ENCODE measurements around the gene SLC6A2. TPM values are rescaled to one million over a fixed set of nuclear protein-coding genes. Genes with fewer than 3 reads are reported as not detected.

SLC6A2 gene
- total RNA-seq, 1 donor from 2014 or later: not detected

GRCh38 chr16:55671206-55671973 lies 15.6 kb downstream of the SLC6A2 start:
- no peak for TF ChIP-seq CTCF (IDR thresholded peaks at IDR 0.05; ENCODE audit: insufficient read depth, low read length, poor library complexity, severe bottlenecking)
- Histone ChIP-seq H3K27me3 (ENCODE audit: control insufficient read depth, insufficient read depth, low read length) (no peaks in the 10 kb centered on the region), H3K4me3 (ENCODE audit: low read depth, low read length) (no peak overlapping the region), H3K36me3 (ENCODE audit: control insufficient read depth, insufficient read depth, low read length) (no peaks in the 10 kb centered on the region)
- no peak for DNase-seq (ENCODE audit: low read depth)

DNA sequence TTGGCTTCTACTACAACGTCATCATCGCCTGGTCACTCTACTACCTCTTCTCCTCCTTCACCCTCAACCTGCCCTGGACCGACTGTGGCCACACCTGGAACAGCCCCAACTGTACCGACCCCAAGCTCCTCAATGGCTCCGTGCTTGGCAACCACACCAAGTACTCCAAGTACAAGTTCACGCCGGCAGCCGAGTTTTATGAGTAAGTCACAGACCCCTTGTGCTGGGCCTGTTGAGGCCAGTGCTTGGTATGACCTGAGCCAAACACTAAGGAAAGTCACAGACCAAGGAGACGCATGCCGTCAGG lies 16.1 kb downstream of the SLC6A2 start:
- no peaks in the 10 kb centered on the region for H3K36me3 ChIP-seq (ENCODE audit: control insufficient read depth, insufficient read depth, low read length)
- no peak for TF ChIP-seq CTCF (IDR thresholded peaks at IDR 0.05; ENCODE audit: insufficient read depth, low read length, poor library complexity, severe bottlenecking)
- no peak overlapping the region for H3K4me3 ChIP-seq (ENCODE audit: low read depth, low read length)
- no peaks in the 10 kb centered on the region for H3K27me3 ChIP-seq (ENCODE audit: control insufficient read depth, insufficient read depth, low read length)
- no peak for DNase-seq (ENCODE audit: low read depth)

- Histone ChIP-seq H3K27me3 (ENCODE audit: control insufficient read depth, insufficient read depth, low read length) (no peaks in the 10 kb centered on the region), H3K36me3 (ENCODE audit: control insufficient read depth, insufficient read depth, low read length) (no peaks in the 10 kb centered on the region), H3K4me3 (ENCODE audit: low read depth, low read length) (no peak overlapping the region)
- no peak for DNase-seq (ENCODE audit: low read depth)
- TF ChIP-seq CTCF (IDR thresholded peaks at IDR 0.05; ENCODE audit: insufficient read depth, low read length, poor library complexity, severe bottlenecking): no peak
These were observed 16.7 kb downstream of the SLC6A2 start for GRCh38 chr16:55672471-55672870.

DNA sequence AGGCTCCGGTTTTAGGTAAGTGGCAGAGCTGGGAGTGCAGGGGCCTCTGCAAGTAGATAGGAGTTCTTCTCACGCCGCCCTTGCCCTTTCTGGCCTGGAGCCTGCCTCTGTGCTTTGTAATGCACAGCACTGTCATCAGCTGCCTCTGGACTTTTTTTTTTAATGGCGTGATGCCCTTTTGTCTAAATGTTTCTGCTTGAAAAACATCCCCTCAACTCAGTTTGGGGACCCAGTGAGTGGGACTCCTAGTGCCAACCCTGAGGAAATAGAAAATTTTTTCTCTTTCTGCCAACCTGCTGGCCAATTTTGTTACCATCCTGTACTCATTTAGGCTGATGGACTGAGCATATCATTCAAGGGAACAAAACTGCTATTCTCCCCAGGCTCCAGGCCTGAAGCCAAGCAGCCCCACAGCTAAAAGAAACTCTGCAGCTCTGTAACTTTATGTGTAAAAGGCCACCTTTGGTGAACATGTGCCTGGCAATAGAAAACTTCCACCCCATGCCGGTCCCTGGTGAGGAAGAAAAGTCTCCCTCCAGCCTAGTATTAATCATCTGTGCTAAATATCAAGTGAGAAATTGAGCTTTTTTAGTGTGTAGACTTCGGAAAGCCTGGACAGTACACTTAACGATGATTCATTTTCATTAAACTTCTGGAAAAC lies 22.5 kb downstream of the SLC6A2 start:
- H3K4me3 ChIP-seq (ENCODE audit: low read depth, low read length): no peak overlapping the region
- DNase-seq (ENCODE audit: low read depth): no peak
- no peak for TF ChIP-seq CTCF (IDR thresholded peaks at IDR 0.05; ENCODE audit: insufficient read depth, low read length, poor library complexity, severe bottlenecking)
- no peaks in the 10 kb centered on the region for H3K36me3 ChIP-seq (ENCODE audit: control insufficient read depth, insufficient read depth, low read length)
- no peaks in the 10 kb centered on the region for H3K27me3 ChIP-seq (ENCODE audit: control insufficient read depth, insufficient read depth, low read length)

DNA sequence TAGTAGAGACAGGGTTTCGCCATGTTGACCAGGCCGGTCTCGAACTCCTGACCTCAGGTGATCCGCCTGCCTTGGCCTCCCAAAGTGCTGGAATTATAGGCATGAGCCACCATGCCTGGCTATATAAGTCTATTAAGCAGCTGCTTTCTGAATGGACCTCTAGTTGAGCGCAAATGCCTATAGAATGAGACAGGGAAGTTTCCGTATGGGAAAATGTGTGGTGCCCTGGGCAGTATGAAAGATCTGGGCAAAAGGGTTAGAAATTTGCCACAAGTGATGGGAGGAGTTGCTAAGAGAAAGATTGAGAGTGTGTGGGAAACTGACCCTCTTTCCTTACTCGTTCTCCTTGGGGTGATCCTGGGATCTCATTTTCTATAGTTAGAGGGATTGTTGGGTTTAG lies 26.3 kb downstream of the SLC6A2 start:
- no peaks in the 10 kb centered on the region for H3K36me3 ChIP-seq (ENCODE audit: control insufficient read depth, insufficient read depth, low read length)

More for the DNA sequence above, 26.3 kb downstream of the SLC6A2 start:
- no peak for DNase-seq (ENCODE audit: low read depth)
- no peak overlapping the region for H3K4me3 ChIP-seq (ENCODE audit: low read depth, low read length)
- TF ChIP-seq CTCF (IDR thresholded peaks at IDR 0.05; ENCODE audit: insufficient read depth, low read length, poor library complexity, severe bottlenecking): no peak
- H3K27me3 ChIP-seq (ENCODE audit: control insufficient read depth, insufficient read depth, low read length): no peaks in the 10 kb centered on the region

Measured in kidney epithelial cell (primary cell).